ENCODE data around the gene PAM.

- no peak for TF ChIP-seq EZH2 (IDR thresholded peaks at IDR 0.05)
- no peak for TF ChIP-seq POLR2AphosphoS5 (IDR thresholded peaks at IDR 0.05; ENCODE audit: borderline replicate concordance, low read depth, low read length)
- no peak for TF ChIP-seq FOXP2 (optimal IDR thresholded peaks at IDR 0.05; ENCODE audit: control extremely low read depth, extremely low read length, insufficient read depth)
These were observed 39.1 kb upstream of the PAM start for GRCh38 chr5:102716017-102716416.
